Kidney (tissue), 14 donors: Measurements from ENCODE around the gene GRXCR1. TPM values are rescaled to one million over a fixed set of nuclear protein-coding genes. Genes with fewer than 3 reads are reported as not detected.

Experiments used
- DNase-seq, 5 donors: peaks; one replicate each; pipeline ENCODE4 v3.0.0-alpha.2; 2013 to 2020
- FAIRE-seq: peaks from 2 replicates; lab custom pipeline; 2012; peaks lifted over from hg19 to GRCh38; lab: Jason Lieb, UNC
- H3K27ac ChIP-seq, 2 donors: one replicate each; pipeline ENCODE4 v1.7.0; 2013; ENCODE audit warnings: low read depth in 2 of 2, low read length in 2 of 2, inconsistent platforms in 1 of 2
- H3K27me3 ChIP-seq: one replicate; pipeline ENCODE4 v1.7.1; 2013; ENCODE audit warnings: low read length, inconsistent platforms; ENCODE audit not compliant: control insufficient read depth, insufficient read depth
- H3K36me3 ChIP-seq, 3 donors: one replicate each; pipeline versions ENCODE4 v1.7.0 to v1.7.1; 2013; ENCODE audit warnings: low read length in 3 of 3, control low read depth in 1 of 3, inconsistent platforms in 1 of 3; ENCODE audit not compliant: insufficient read depth in 3 of 3, control insufficient read depth in 2 of 3
- H3K4me1 ChIP-seq, 3 donors: one replicate each; pipeline versions ENCODE4 v1.7.0 to v1.7.1; 2013; ENCODE audit warnings: low read length in 3 of 3, inconsistent platforms in 1 of 3, low read depth in 1 of 3; ENCODE audit not compliant: control insufficient read depth in 2 of 3, insufficient read depth in 2 of 3
- H3K4me3 ChIP-seq, 3 donors: one replicate each; pipeline versions ENCODE4 v1.7.0 to v1.8.1; 2013; ENCODE audit warnings: low read length in 3 of 3, control low read depth in 1 of 3, inconsistent platforms in 1 of 3
- H3K9ac ChIP-seq, 3 donors: one replicate each; pipeline versions ENCODE4 v1.7.0 to v1.7.1; 2013; ENCODE audit warnings: low read length in 3 of 3, control low read depth in 1 of 3, inconsistent platforms in 1 of 3
- H3K9me3 ChIP-seq, 3 donors: one replicate each; pipeline versions ENCODE4 v1.7.0 to v1.7.1; 2013; ENCODE audit warnings: low read length in 3 of 3, control low read depth in 1 of 3, inconsistent platforms in 1 of 3; ENCODE audit not compliant: control insufficient read depth in 2 of 3, insufficient read depth in 1 of 3
- CTCF ChIP-seq: IDR thresholded peaks from 3 replicates; pipeline ENCODE4 v1.5.1; 2012; ENCODE audit warnings: mild to moderate bottlenecking, moderate library complexity, borderline replicate concordance; ENCODE audit not compliant: insufficient read depth; ENCODE audit errors: extremely low read depth
- intact Hi-C: fragments of 100-400 bp; cut with DNase I; formaldehyde crosslinking; loops from one replicate; pipeline ENCODE4 v1.11.1; 2022
- polyA plus RNA-seq: library from polyadenylated mRNA; stranded (reverse); fragments of 350-450 nt; fragmentation: Illumina TruSeq; extraction: RNeasy Lipid Tissue Mini Kit (QIAGEN cat#74804); gene quantifications from one replicate; pipeline ENCODE4 v1.2.3, GENCODE V29; 2014; ENCODE audit warnings: low read depth, low replicate concordance; ENCODE audit not compliant: insufficient read depth
- total RNA-seq: library from RNA; stranded (reverse); fragmentation: NEBNext Ultra II Directional; extraction: Animal tissue kit (Norgen Biotek cat#: 25700); gene quantifications from one replicate; pipeline ENCODE4 v1.2.1, GENCODE V29; 2021
- donor health status: control.
- donor health status: control.
- donor health status: control.
- donor health status: control.
- donor health status: control.
- donor health status: DM: yes; HTN: yes; CAD: no.
- donor health status: Normal renal cell carcinoma (clear cell type).

GRXCR1 gene
- total and polyA plus RNA-seq, 2 donors from 2014 or later, result not detected

- intact Hi-C loops, result no loop called here
- Histone ChIP-seq H3K4me1 (no peaks in the 10 kb centered on the region), H3K4me3 (no peak overlapping the region), H3K36me3 (no peaks in the 10 kb centered on the region), H3K9me3 (no peaks in the 10 kb centered on the region), H3K27me3 (no peaks in the 10 kb centered on the region), H3K27ac (no peak overlapping the region), H3K9ac (no peak overlapping the region)
- no peak for TF ChIP-seq CTCF
- FAIRE-seq (no peak), DNase-seq (peak in 1 of 5 donors; percentile 4)
Measured at GRCh38 chr4:42871671-42872290, 20.7 kb upstream of the GRXCR1 start.

- H3K4me3 ChIP-seq, result no peak overlapping the region
- no peak overlapping the region for H3K9ac ChIP-seq
- intact Hi-C loops, result no loop called here
- no peak for FAIRE-seq
- H3K27me3 ChIP-seq, result no peaks in the 10 kb centered on the region
- no peaks in the 10 kb centered on the region for H3K9me3 ChIP-seq
- no peaks in the 10 kb centered on the region for H3K36me3 ChIP-seq
- DNase-seq, result no peak
- TF ChIP-seq CTCF, result no peak
- no peaks in the 10 kb centered on the region for H3K4me1 ChIP-seq
- no peak overlapping the region for H3K27ac ChIP-seq
Measured at GRCh38 chr4:42878863-42879262, 13.7 kb upstream of the GRXCR1 start.

- no peaks in the 10 kb centered on the region for H3K4me1 ChIP-seq
- peaks cover 0 to 3% (median 0%) of the 10 kb centered on the region in 3 donors for H3K9me3 ChIP-seq
- no peaks in the 10 kb centered on the region for H3K36me3 ChIP-seq
- TF ChIP-seq CTCF, result no peak
- H3K4me3 ChIP-seq, result no peak overlapping the region
- intact Hi-C loops, result no loop called here
- H3K27ac ChIP-seq, result no peak overlapping the region
- no peak for FAIRE-seq
- H3K9ac ChIP-seq, result no peak overlapping the region
- no peaks in the 10 kb centered on the region for H3K27me3 ChIP-seq
- DNase-seq, result no peak
Measured at GRCh38 chr4:42881253-42881652, 11.3 kb upstream of the GRXCR1 start.

GRCh38 chr4:42891644-42892043 lies 869 bp upstream of the GRXCR1 start:
- H3K27ac ChIP-seq, result no peak overlapping the region
- no peaks in the 10 kb centered on the region for H3K27me3 ChIP-seq
- no peaks in the 10 kb centered on the region for H3K4me1 ChIP-seq
- FAIRE-seq (no peak), DNase-seq (peak in 1 of 5 donors; percentile 10)
- H3K9me3 ChIP-seq, result no peaks in the 10 kb centered on the region
- intact Hi-C loops, result no loop called here
- H3K4me3 ChIP-seq, result no peak overlapping the region
- no peaks in the 10 kb centered on the region for H3K36me3 ChIP-seq
- TF ChIP-seq CTCF, result no peak
- no peak overlapping the region for H3K9ac ChIP-seq
